RWPE1 (cell line): ENCODE data around the gene EFCAB5.
"Not testable (repeated sequence)": the region's sequence is repeated elsewhere in the genome, so short reads cannot be mapped to it uniquely, and the experiment has no call there.

ENCODE experiments used
- CTCF ChIA-PET: fragments of 350-600 bp; sonication (Branson Sonifier 250); formaldehyde crosslinking; extraction: SDS; loops from one replicate; lab custom pipeline; 2021; lab: Yijun Ruan, JAX
- POLR2A ChIA-PET: fragments of 400-600 bp; formaldehyde crosslinking; extraction: SDS; loops from one replicate; lab custom pipeline; 2020; ENCODE audit warnings: antibody characterized with exemption; ENCODE audit not compliant: low non-redundant PET; lab: Yijun Ruan, JAX
- DNase-seq: peaks from one replicate; pipeline ENCODE4 v3.0.0; 2012; ENCODE audit warnings: low spot score
- H3K27ac ChIP-seq: fragments of 450-650 bp; 2 replicates; pipeline ENCODE4 v1.5.1; 2017
- TF ChIP-seq, protein P1 (sequence below): fragments of 450-650 bp; conservative IDR thresholded peaks from 2 replicates; pipeline ENCODE4 v1.5.1; 2017; ENCODE audit warnings: low read depth, mild to moderate bottlenecking

The EFCAB5 gene

DNA sequence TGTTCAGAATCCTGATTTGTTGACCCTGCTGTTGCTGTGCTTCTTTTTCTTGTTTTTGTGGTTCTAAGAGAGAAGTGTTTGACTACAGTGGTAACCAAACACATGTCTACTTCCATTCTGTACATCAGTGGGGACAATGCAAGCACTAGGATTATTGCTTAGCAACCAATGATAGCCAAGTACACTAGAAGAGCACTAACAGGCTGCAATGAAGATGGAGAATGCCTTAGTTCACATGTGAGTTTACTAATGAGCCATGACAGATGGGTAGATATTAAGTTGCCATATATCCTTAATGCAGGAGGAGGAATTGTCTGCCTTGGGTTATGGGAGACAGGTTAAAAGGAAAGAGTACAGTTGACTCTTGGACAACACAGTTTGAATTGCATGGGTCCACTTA, 8.3 kb downstream of the EFCAB5 start:
- ChIA-PET POLR2A (no interaction called here), CTCF (no interaction called here)
- DNase-seq = no peak
- no peak overlapping the region for H3K27ac ChIP-seq
- TF ChIP-seq, protein P1, sequence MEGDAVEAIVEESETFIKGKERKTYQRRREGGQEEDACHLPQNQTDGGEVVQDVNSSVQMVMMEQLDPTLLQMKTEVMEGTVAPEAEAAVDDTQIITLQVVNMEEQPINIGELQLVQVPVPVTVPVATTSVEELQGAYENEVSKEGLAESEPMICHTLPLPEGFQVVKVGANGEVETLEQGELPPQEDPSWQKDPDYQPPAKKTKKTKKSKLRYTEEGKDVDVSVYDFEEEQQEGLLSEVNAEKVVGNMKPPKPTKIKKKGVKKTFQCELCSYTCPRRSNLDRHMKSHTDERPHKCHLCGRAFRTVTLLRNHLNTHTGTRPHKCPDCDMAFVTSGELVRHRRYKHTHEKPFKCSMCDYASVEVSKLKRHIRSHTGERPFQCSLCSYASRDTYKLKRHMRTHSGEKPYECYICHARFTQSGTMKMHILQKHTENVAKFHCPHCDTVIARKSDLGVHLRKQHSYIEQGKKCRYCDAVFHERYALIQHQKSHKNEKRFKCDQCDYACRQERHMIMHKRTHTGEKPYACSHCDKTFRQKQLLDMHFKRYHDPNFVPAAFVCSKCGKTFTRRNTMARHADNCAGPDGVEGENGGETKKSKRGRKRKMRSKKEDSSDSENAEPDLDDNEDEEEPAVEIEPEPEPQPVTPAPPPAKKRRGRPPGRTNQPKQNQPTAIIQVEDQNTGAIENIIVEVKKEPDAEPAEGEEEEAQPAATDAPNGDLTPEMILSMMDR = no peak

- TF ChIP-seq, protein P1 = no peak
- CTCF ChIA-PET = no interaction called here
- POLR2A ChIA-PET = no interaction called here
- no peak for DNase-seq
- no peak overlapping the region for H3K27ac ChIP-seq
Measured at GRCh38 chr17:29954405-29954804, 13.0 kb downstream of the EFCAB5 start.

GRCh38 chr17:29956225-29956624, 14.8 kb downstream of the EFCAB5 start:
- ChIA-PET POLR2A (interaction anchor here (0.5 kb wide), 1 partner anchor 545 kb away, joined by 5 read pairs; no protein-coding TSS in a partner anchor), CTCF (interaction anchor here (0.6 to 0.9 kb wide), 2 partner anchors 149 to 420 kb away, joined by 3 to 10 read pairs; no protein-coding TSS in a partner anchor)
- no peak for DNase-seq
- no peak overlapping the region for H3K27ac ChIP-seq
- TF ChIP-seq, protein P1 = no peak

GRCh38 chr17:29957488-29957887, 16.1 kb downstream of the EFCAB5 start:
- DNase-seq, H3K27ac ChIP-seq, POLR2A ChIA-PET: not testable (repeated sequence)
- CTCF ChIA-PET = interaction anchor here (1.2 kb wide), 1 partner anchor 26 kb away, joined by 3 read pairs; no protein-coding TSS in a partner anchor

- CTCF ChIA-PET = interaction anchor here (0.6 to 0.7 kb wide), 3 partner anchors 28 to 151 kb away, joined by 3 read pairs; no protein-coding TSS in a partner anchor
- peak; percentile 6 for DNase-seq
- TF ChIP-seq, protein P1 = no peak
- no peak overlapping the region for H3K27ac ChIP-seq
- POLR2A ChIA-PET = interaction anchor here (0.6 kb wide), 1 partner anchor 152 kb away, joined by 12 read pairs; no protein-coding TSS in a partner anchor
Measured at GRCh38 chr17:29958947-29959657, 17.7 kb downstream of the EFCAB5 start.

DNA sequence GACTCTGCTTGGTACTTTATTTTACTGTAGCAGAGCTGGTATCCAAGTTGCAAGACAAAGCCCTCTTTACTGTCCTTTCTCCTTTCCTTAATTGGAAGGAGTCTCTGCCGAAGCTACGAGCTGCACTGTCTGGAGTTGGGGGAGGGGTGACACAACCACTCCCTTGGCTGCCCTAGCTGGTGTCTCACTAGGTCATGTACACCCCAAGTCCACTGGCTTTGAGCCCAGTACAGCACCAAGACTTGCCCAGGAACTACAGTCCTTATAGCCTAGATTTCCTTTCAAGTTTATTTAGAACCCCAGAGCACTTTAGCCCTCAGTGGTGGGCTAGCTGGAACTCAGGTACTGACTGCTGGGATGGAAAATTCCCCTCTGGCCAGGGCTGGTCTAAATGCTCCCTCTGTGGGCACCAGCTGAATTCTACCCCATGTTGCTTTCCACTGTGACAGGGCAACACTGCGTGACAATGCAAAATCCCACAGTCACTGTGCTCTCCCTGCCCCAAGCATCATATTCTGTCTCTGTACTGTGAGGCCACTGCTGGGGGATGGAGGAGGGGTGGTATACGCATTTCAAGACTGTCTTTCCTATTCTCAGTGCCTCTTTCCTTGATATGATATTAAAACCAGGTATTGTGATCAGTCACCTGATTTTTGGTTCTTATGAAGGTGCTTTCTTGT, 18.4 kb downstream of the EFCAB5 start:
- ChIA-PET POLR2A (no interaction called here), CTCF (interaction anchor here (0.6 to 0.7 kb wide), 3 partner anchors 29 to 152 kb away, joined by 3 read pairs; no protein-coding TSS in a partner anchor)
- H3K27ac ChIP-seq = no peak overlapping the region
- TF ChIP-seq, protein P1 = no peak
- no peak for DNase-seq
